Measurements from ENCODE around the gene ZAR1.

- TF ChIP-seq POLR2A (IDR thresholded peaks at IDR 0.05) (no peak), CTCF (IDR thresholded peaks at IDR 0.05) (no peak)
Observed at GRCh38 chr4:48489683-48490011, 405 bp upstream of the ZAR1 start.
